NCI-H2171 treated with DMSO at 0.1 percent for 48 hours (cell line): ENCODE data around the gene GGNBP2.
"Not testable (repeated sequence)": the region's sequence is repeated elsewhere in the genome, so short reads cannot be mapped to it uniquely, and the experiment has no call there.

Experiments used
- DNase-seq: peaks from one replicate; lab custom pipeline; 2025; lab: John Stamatoyannopoulos, UW

GGNBP2 gene

GRCh38 chr17:36600936-36601302 lies 56.2 kb downstream of the GGNBP2 start:
- peak; percentile 76 for DNase-seq

- peak; percentile 82 for DNase-seq
Measured at GRCh38 chr17:36601303-36602029, 56.7 kb downstream of the GGNBP2 start, which contains the start of gene MRM1. Gene MRM1 (plus strand): TSS chr17:36601583. CDS start chr17:36601811, 228 bp downstream.

GRCh38 chr17:36602030-36602748 lies 57.5 kb downstream of the GGNBP2 start:
- peak; percentile 2 for DNase-seq

- DNase-seq, result peak; percentile 66
Measured at GRCh38 chr17:36602924-36603384, 58.2 kb downstream of the GGNBP2 start.

GRCh38 chr17:36605028-36605427 lies 60.3 kb downstream of the GGNBP2 start:
- not testable (repeated sequence) for DNase-seq

GRCh38 chr17:36608280-36608679 lies 63.6 kb downstream of the GGNBP2 start:
- DNase-seq, result no peak

GRCh38 chr17:36608794-36609497 lies 64.2 kb downstream of the GGNBP2 start:
- DNase-seq, result peak; percentile 93

GRCh38 chr17:36609498-36609862 lies 64.8 kb downstream of the GGNBP2 start:
- DNase-seq, result no peak

- no peak for DNase-seq
Measured at GRCh38 chr17:36610474-36610873, 65.8 kb downstream of the GGNBP2 start.

GRCh38 chr17:36611345-36612072 lies 66.8 kb downstream of the GGNBP2 start:
- DNase-seq, result no peak

GRCh38 chr17:36612323-36612722 lies 67.6 kb downstream of the GGNBP2 start:
- no peak for DNase-seq

GRCh38 chr17:36613155-36613554 lies 68.4 kb downstream of the GGNBP2 start:
- peak; percentile 47 for DNase-seq

GRCh38 chr17:36614081-36614480 lies 69.4 kb downstream of the GGNBP2 start:
- no peak for DNase-seq

GRCh38 chr17:36614933-36615332 lies 70.2 kb downstream of the GGNBP2 start:
- DNase-seq, result peak; percentile 49

GRCh38 chr17:36616061-36617029 lies 71.6 kb downstream of the GGNBP2 start:
- DNase-seq, result no peak

- no peak for DNase-seq
Measured at GRCh38 chr17:36617773-36618172, 73.1 kb downstream of the GGNBP2 start.

GRCh38 chr17:36623281-36623680 lies 78.6 kb downstream of the GGNBP2 start:
- DNase-seq, result no peak

- DNase-seq, result no peak
Measured at GRCh38 chr17:36625188-36625587, 80.5 kb downstream of the GGNBP2 start.

- no peak for DNase-seq
Measured at GRCh38 chr17:36627101-36627500, 82.4 kb downstream of the GGNBP2 start.

- DNase-seq, result no peak
Measured at GRCh38 chr17:36628576-36628975, 83.9 kb downstream of the GGNBP2 start.
